HepG2 (cell line): ENCODE measurements around the gene EGFL8. TPM values are rescaled to one million over a fixed set of nuclear protein-coding genes. Genes with fewer than 3 reads are reported as not detected.

Source experiments
- ATAC-seq: fragments of 200-7000 bp; cut with Tn5 transposase; 3 replicates; pipeline ENCODE4 v1.9.1; 2020; ENCODE audit warnings: mild to moderate bottlenecking, moderate library complexity
- BruUV-seq: library from RNA; stranded (reverse); fragments of 400-500 nt; replicated peaks from 2 replicates; lab custom pipeline; 2021; lab: Mats Ljungman, UMichigan
- CTCF ChIA-PET: fragments of 300-600 bp; formaldehyde crosslinking; extraction: SDS; loops from one replicate; lab custom pipeline; 2021; ENCODE audit warnings: low total read pairs, inconsistent platforms, low intra/inter-chr PET ratio; lab: Yijun Ruan, JAX
- POLR2A ChIA-PET: fragments of 350-600 bp; sonication (Branson Sonifier 250); formaldehyde crosslinking; loops from one replicate; lab custom pipeline; 2020; ENCODE audit warnings: antibody characterized with exemption, inconsistent platforms; lab: Yijun Ruan, JAX
- DNase-seq: peaks from one replicate; pipeline ENCODE4 v3.0.0-alpha.2; 2015; ENCODE audit warnings: low spot score
- FAIRE-seq: peaks from 3 replicates; lab custom pipeline; 2011; peaks lifted over from hg19 to GRCh38; lab: Jason Lieb, UNC
- H2AFZ ChIP-seq: one replicate; pipeline ENCODE4 v1.6.1; 2011; ENCODE audit warnings: low read length, inconsistent platforms
- H3K27ac ChIP-seq: fragments of 300-600 bp; 3 replicates; pipeline ENCODE4 v1.8.0; 2011; ENCODE audit warnings: mixed run types, mild to moderate bottlenecking, mixed read lengths, low read length, inconsistent platforms; ENCODE audit not compliant: insufficient read depth; ENCODE audit errors: extremely low read length
- H3K27me3 ChIP-seq, 2 experiments: fragments of 200-600 bp in 1 of 2; 2 replicates in 1 of 2; 3 replicates in 1 of 2; pipeline versions ENCODE4 v1.6.0 to v1.8.0; 2011; ENCODE audit warnings: low read length in 2 of 2, mild to moderate bottlenecking in 2 of 2, moderate library complexity in 2 of 2, inconsistent platforms in 1 of 2; ENCODE audit not compliant: insufficient read depth in 2 of 2, control insufficient read depth in 1 of 2
- H3K36me3 ChIP-seq, 2 experiments: fragments of 200-600 bp in 1 of 2; replicated peaks in 1 of 2; 2 replicates in 1 of 2; 3 replicates in 1 of 2; pipeline versions ENCODE4 v1.5.1 to v1.8.0; 2011; ENCODE audit warnings: low read length in 2 of 2, inconsistent platforms in 1 of 2; ENCODE audit not compliant: insufficient read depth in 2 of 2, control insufficient read depth in 1 of 2
- H3K4me1 ChIP-seq: 2 replicates; pipeline ENCODE4 v1.5.1; 2012; ENCODE audit warnings: low read length, inconsistent platforms; ENCODE audit not compliant: insufficient read depth
- H3K4me2 ChIP-seq: 2 replicates; pipeline ENCODE4 v1.6.0; 2011; ENCODE audit warnings: low read depth, low read length, inconsistent platforms
- H3K4me3 ChIP-seq, 3 experiments: fragments of 200-600 bp in 1 of 3; sonication (generic), shearing (Covaris generic) in 1 of 3; replicated peaks in 1 of 3; 2 replicates each; pipeline ENCODE4 v1.5.1; 2011 to 2016; ENCODE audit warnings: low read length in 3 of 3, inconsistent platforms in 2 of 3, low read depth in 2 of 3, mild to moderate bottlenecking in 2 of 3, control low read depth in 1 of 3, mixed read lengths in 1 of 3; ENCODE audit not compliant: insufficient read depth in 1 of 3
- H3K79me2 ChIP-seq: one replicate; pipeline ENCODE4 v1.6.1; 2011; ENCODE audit warnings: low read length, inconsistent platforms; ENCODE audit not compliant: insufficient read depth
- H3K9ac ChIP-seq: 2 replicates; pipeline ENCODE4 v1.6.0; 2011; ENCODE audit warnings: mild to moderate bottlenecking, low read depth, low read length, inconsistent platforms; ENCODE audit not compliant: insufficient read depth
- H3K9me3 ChIP-seq: 2 replicates; pipeline ENCODE4 v1.5.1; 2012; ENCODE audit warnings: mild to moderate bottlenecking, low read length
- H4K20me1 ChIP-seq: 2 replicates; pipeline ENCODE4 v1.6.0; 2011; ENCODE audit warnings: inconsistent platforms, mild to moderate bottlenecking, low read length, moderate library complexity; ENCODE audit not compliant: insufficient read depth
- EP300 ChIP-seq, 3 experiments: sonication (generic) in 1 of 3; formaldehyde crosslinking in 1 of 3; IDR thresholded peaks; 2 replicates each; pipeline versions ENCODE4 v1.5.1 to v1.6.1; 2011 to 2020; ENCODE audit warnings: low read depth in 2 of 3, low read length in 2 of 3, borderline replicate concordance in 1 of 3, improper control_type of control experiment in 1 of 3, mild to moderate bottlenecking in 1 of 3, missing genetic modification reagents in 1 of 3, moderate library complexity in 1 of 3
- ETV5 ChIP-seq: IDR thresholded peaks from 2 replicates; pipeline ENCODE4 v1.6.1; 2018; ENCODE audit warnings: missing biosample characterization, missing genetic modification reagents, inconsistent platforms, borderline replicate concordance
- FOXA1 ChIP-seq, 2 experiments: fragments of 450-650 bp in 1 of 2; sonication (generic) in 1 of 2; formaldehyde crosslinking in 1 of 2; IDR thresholded peaks; 2 replicates each; pipeline versions ENCODE4 v1.4.0 to v1.6.1; 2016 to 2020; ENCODE audit warnings: missing genetic modification reagents in 1 of 2
- GABPA ChIP-seq, 2 experiments: IDR thresholded peaks; 2 replicates each; pipeline ENCODE4 v1.6.1; 2011 to 2016; ENCODE audit warnings: low read depth in 2 of 2, low read length in 1 of 2, missing biosample characterization in 1 of 2, missing genetic modification characterization in 1 of 2
- GABPB1 ChIP-seq: IDR thresholded peaks from 2 replicates; pipeline ENCODE4 v1.6.1; 2016; ENCODE audit warnings: mild to moderate bottlenecking, missing genetic modification reagents, moderate library complexity, missing compliant biosample characterization
- GATAD1 ChIP-seq: IDR thresholded peaks from 2 replicates; pipeline ENCODE4 v1.6.1; 2016; ENCODE audit warnings: missing genetic modification reagents, missing compliant biosample characterization
- KAT8 ChIP-seq: IDR thresholded peaks from 2 replicates; pipeline ENCODE4 v1.6.1; 2016; ENCODE audit warnings: missing genetic modification reagents, missing compliant biosample characterization
- KDM2A ChIP-seq: sonication (generic); formaldehyde crosslinking; IDR thresholded peaks from 2 replicates; pipeline ENCODE4 v1.4.0; 2020; ENCODE audit warnings: low read depth, missing genetic modification reagents, borderline replicate concordance
- NR2C2 ChIP-seq: sonication (generic); formaldehyde crosslinking; IDR thresholded peaks from 2 replicates; pipeline ENCODE4 v1.4.0; 2020; ENCODE audit warnings: missing genetic modification reagents, mild to moderate bottlenecking, moderate library complexity, borderline replicate concordance
- NR3C1 ChIP-seq: sonication (generic); formaldehyde crosslinking; IDR thresholded peaks from 2 replicates; pipeline ENCODE4 v1.4.0; 2020; ENCODE audit warnings: missing genetic modification reagents
- RARA ChIP-seq: IDR thresholded peaks from 2 replicates; pipeline ENCODE4 v1.6.1; 2016; ENCODE audit warnings: missing genetic modification reagents, missing compliant biosample characterization
- ZBTB26 ChIP-seq: IDR thresholded peaks from 2 replicates; pipeline ENCODE4 v1.6.1; 2016; ENCODE audit warnings: missing compliant biosample characterization, missing genetic modification reagents, borderline replicate concordance
- ZNF281 ChIP-seq: sonication (generic); formaldehyde crosslinking; IDR thresholded peaks from 2 replicates; pipeline ENCODE4 v1.4.0; 2020; ENCODE audit warnings: missing genetic modification reagents, borderline replicate concordance
- ZNF331 ChIP-seq: sonication (generic); formaldehyde crosslinking; IDR thresholded peaks from 2 replicates; pipeline ENCODE4 v1.4.0; 2020; ENCODE audit warnings: missing genetic modification reagents
- ZSCAN22 ChIP-seq: sonication (generic); formaldehyde crosslinking; IDR thresholded peaks from 2 replicates; pipeline ENCODE4 v1.4.0; 2020; ENCODE audit warnings: mild to moderate bottlenecking, missing genetic modification reagents
- WGBS: methylation state at CpG from one replicate; pipeline ENCODE4 v1.1.6; 2017; ENCODE audit warnings: low lambda C conversion rate; 5-methylcytosine and 5-hydroxymethylcytosine counted together
- in situ Hi-C: cut with HindIII; loops from 2 replicates; pipeline ENCODE4 v1.10.0; 2017; ENCODE audit warnings: low pct_unique_long_range_greater_than_20kb; ENCODE audit not compliant: extremely low pct_ligation_motif_present
- intact Hi-C: fragments of 100-400 bp; cut with micrococcal nuclease; formaldehyde crosslinking; loops from one replicate; pipeline ENCODE4 v1.10.0; 2022; ENCODE audit not compliant: unreplicated experiment
- polyA plus RNA-seq, 8 experiments: library from polyadenylated mRNA; depleted of rRNA in 3 of 8; stranded (reverse) in 7 of 8; unstranded in 1 of 8; fragments of >200 nt; fragmentation: Illumina TruSeq in 4 of 8; extraction: Trizol in 4 of 8; gene quantifications; 2 replicates each; pipeline versions ENCODE4 v1.2.1 to v1.2.3, GENCODE V29; 2011 to 2016; ENCODE audit warnings: low read depth in 4 of 8, missing spikeins in 1 of 8, mixed read lengths in 1 of 8; ENCODE audit not compliant: insufficient read depth in 1 of 8
- total RNA-seq, 5 experiments: library from RNA; depleted of rRNA; stranded (reverse); fragments of >200 nt; fragmentation: Illumina TruSeq; extraction: Trizol; gene quantifications; 2 replicates each; pipeline ENCODE4 v1.2.3, GENCODE V29; 2016; ENCODE audit warnings: low read depth in 1 of 5
- TF ChIP-seq, protein P1 (sequence below): sonication (generic); formaldehyde crosslinking; IDR thresholded peaks from 2 replicates; pipeline ENCODE4 v1.5.0; 2020; ENCODE audit warnings: mild to moderate bottlenecking, missing genetic modification reagents

Gene EGFL8
- total and polyA plus RNA-seq, 2 of the 13 experiments (the other 11 are each of a cell fraction or from before 2014, with no cell fraction given), result 10.0 to 11.5 TPM

DNA sequence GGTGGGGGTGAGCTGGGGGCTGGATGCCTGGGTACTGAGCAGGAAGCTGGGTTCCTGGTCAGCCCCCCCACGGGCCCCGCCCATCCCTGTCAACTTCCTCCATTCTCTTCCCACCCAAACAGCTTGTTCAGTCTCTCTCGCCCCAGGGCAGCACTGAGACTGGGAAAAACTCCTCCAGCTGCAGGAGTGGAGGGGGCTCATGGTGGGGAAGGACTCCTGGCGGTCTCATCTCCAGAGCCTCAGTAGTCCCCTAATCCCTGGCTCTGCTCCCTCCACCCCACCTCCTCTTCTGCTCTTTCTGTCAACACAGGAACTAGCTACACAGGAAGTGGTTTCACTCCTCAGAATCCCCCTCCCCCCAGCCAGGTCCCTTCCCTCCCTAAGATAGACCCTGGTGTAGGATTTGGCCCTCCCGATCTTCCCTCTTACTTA is 28.2 kb downstream of the EGFL8 start, which contains the start of gene GPSM3:
Gene GPSM3, minus strand, starts transcription at position 36 of the 432 bp plus-strand sequence. CDS start 130 bp downstream, outside the sequence.
- Histone ChIP-seq H3K4me3 (peak within 1 kb of the TSS in 1 of 3 experiments; percentile 93; a peak in 1 of 6 replicates), H3K27ac (no peak within 1 kb of the TSS), H3K36me3 (peaks cover 2 to 4% of the 10 kb centered on the region in 2 experiments; a peak in 3 of 5 replicates), H3K9me3 (no peaks in the 10 kb centered on the region), H2AFZ (no peak within 1 kb of the TSS), H4K20me1 (no peaks in the 10 kb centered on the region), H3K79me2 (peaks cover 15% of the 10 kb centered on the region), H3K4me2 (peak within 1 kb of the TSS; percentile 95), H3K27me3 (no peaks in the 10 kb centered on the region; a peak in 1 of 5 replicates), H3K4me1 (peaks cover 63% of the 10 kb centered on the region), H3K9ac (no peak within 1 kb of the TSS)
- BruUV-seq, result no TSS peak
- in situ Hi-C loops, result loop anchor here (5.0 kb wide), 1 partner anchor 780 kb away; no protein-coding TSS in a partner anchor
- ChIA-PET POLR2A (interaction anchor here (1.2 to 1.3 kb wide), 3 partner anchors 10 to 780 kb away, joined by 6 to 8 read pairs (median 7); partner anchors contain the start of gene AGPAT1), CTCF (no interaction called here)
- FAIRE-seq (no peak), DNase-seq (no peak), ATAC-seq (no peak)
- intact Hi-C loops, result no loop called here
- TF ChIP-seq FOXA1 (IDR thresholded peaks at IDR 0.05) (no peak), FOXA1 (CRISPR knock-in tag; IDR thresholded peaks at IDR 0.05) (peak; percentile 28; the same call in 1 of the 2 replicates), ETV5 (CRISPR knock-in tag) (peak; percentile 40; the same call in 1 of the 2 replicates), ZNF331 (0 out of 2 replicates have a peak, but pooled peaks have one; percentile 16), NR2C2 (peak; percentile 43; the same call in 1 of the 2 replicates), ZSCAN22 (CRISPR knock-in tag) (no peak), ZBTB26 (CRISPR knock-in tag) (peak; percentile 32; the same call in 1 of the 2 replicates), GABPB1 (CRISPR knock-in tag) (peak; percentile 49; the same call in 1 of the 2 replicates), KDM2A (CRISPR knock-in tag) (0 out of 2 replicates have a peak, but pooled peaks have one; percentile 17), GABPA (IDR thresholded peaks at IDR 0.05; ENCODE audit: low read depth, low read length) (no peak), GABPA (CRISPR knock-in tag; IDR thresholded peaks at IDR 0.05; ENCODE audit: low read depth) (peak; percentile 87), EP300 (IDR thresholded peaks at IDR 0.05; ENCODE audit: low read depth in 2 of 2, low read length in 2 of 2) (no peak), EP300 (CRISPR knock-in tag; IDR thresholded peaks at IDR 0.05; ENCODE audit: borderline replicate concordance) (0 out of 2 replicates have a peak, but pooled peaks have one; percentile 24), NR3C1 (CRISPR knock-in tag) (no peak), ZNF281 (CRISPR knock-in tag) (peak; percentile 63; the same call in 1 of the 2 replicates), GATAD1 (CRISPR knock-in tag) (0 out of 2 replicates have a peak, but pooled peaks have one; percentile 19), RARA (CRISPR knock-in tag) (no peak), KAT8 (CRISPR knock-in tag) (0 out of 2 replicates have a peak, but pooled peaks have one; percentile 20)
- TF ChIP-seq, protein P1, sequence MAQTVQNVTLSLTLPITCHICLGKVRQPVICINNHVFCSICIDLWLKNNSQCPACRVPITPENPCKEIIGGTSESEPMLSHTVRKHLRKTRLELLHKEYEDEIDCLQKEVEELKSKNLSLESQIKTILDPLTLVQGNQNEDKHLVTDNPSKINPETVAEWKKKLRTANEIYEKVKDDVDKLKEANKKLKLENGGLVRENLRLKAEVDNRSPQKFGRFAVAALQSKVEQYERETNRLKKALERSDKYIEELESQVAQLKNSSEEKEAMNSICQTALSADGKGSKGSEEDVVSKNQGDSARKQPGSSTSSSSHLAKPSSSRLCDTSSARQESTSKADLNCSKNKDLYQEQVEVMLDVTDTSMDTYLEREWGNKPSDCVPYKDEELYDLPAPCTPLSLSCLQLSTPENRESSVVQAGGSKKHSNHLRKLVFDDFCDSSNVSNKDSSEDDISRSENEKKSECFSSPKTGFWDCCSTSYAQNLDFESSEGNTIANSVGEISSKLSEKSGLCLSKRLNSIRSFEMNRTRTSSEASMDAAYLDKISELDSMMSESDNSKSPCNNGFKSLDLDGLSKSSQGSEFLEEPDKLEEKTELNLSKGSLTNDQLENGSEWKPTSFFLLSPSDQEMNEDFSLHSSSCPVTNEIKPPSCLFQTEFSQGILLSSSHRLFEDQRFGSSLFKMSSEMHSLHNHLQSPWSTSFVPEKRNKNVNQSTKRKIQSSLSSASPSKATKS (CRISPR knock-in tag), result no peak
- WGBS, result 78% methylated on average over 5 of the region's 5 CpGs
